Activated naive CD8-positive, alpha-beta T cell treated with anti-CD3 and anti-CD28 coated beads, Interleukin-2, amount 10 ng/mL, durations not matched to agents 7 days and 5 days (primary cell): ENCODE results near the gene LIPT2. TPM values are rescaled to one million over a fixed set of nuclear protein-coding genes. Genes with fewer than 3 reads are reported as not detected.

Experiments
- ATAC-seq: fragments of 150-1000 bp; cut with Tn5 transposase; one replicate; pipeline ENCODE4 v1.10.0; 2021; ENCODE audit warnings: low read depth, moderate library complexity
- POLR2A ChIA-PET: fragments of 350-600 bp; sonication (Branson Sonifier 250); formaldehyde crosslinking; loops from one replicate; lab custom pipeline; 2021; ENCODE audit warnings: antibody characterized with exemption; lab: Charles Lee
- DNase-seq: peaks from one replicate; pipeline ENCODE4 v3.0.0; 2021
- H3K27ac Mint-ChIP-seq: one replicate; pipeline ENCODE4 v1.8.0; 2022; ENCODE audit warnings: mild to moderate bottlenecking, mixed read lengths
- H3K27me3 Mint-ChIP-seq: one replicate; pipeline ENCODE4 v1.8.0; 2022; ENCODE audit warnings: mild to moderate bottlenecking, moderate library complexity, mixed read lengths
- H3K36me3 Mint-ChIP-seq: one replicate; pipeline ENCODE4 v1.8.0; 2021; ENCODE audit warnings: mild to moderate bottlenecking, mixed read lengths
- H3K4me1 Mint-ChIP-seq: one replicate; pipeline ENCODE4 v1.8.0; 2021; ENCODE audit warnings: mixed read lengths
- H3K4me3 Mint-ChIP-seq: one replicate; pipeline ENCODE4 v1.8.0; 2022; ENCODE audit warnings: mild to moderate bottlenecking, moderate library complexity, mixed read lengths
- H3K9me3 Mint-ChIP-seq: one replicate; pipeline ENCODE4 v1.8.0; 2021; ENCODE audit warnings: mixed read lengths
- total RNA-seq, 2 experiments: library from RNA; stranded (reverse); gene quantifications; one replicate each; pipeline ENCODE4 v1.2.3, GENCODE V29; 2021

The LIPT2 gene
- total RNA-seq, 2 experiments from 2014 or later: 3.1 to 6.7 TPM

DNA sequence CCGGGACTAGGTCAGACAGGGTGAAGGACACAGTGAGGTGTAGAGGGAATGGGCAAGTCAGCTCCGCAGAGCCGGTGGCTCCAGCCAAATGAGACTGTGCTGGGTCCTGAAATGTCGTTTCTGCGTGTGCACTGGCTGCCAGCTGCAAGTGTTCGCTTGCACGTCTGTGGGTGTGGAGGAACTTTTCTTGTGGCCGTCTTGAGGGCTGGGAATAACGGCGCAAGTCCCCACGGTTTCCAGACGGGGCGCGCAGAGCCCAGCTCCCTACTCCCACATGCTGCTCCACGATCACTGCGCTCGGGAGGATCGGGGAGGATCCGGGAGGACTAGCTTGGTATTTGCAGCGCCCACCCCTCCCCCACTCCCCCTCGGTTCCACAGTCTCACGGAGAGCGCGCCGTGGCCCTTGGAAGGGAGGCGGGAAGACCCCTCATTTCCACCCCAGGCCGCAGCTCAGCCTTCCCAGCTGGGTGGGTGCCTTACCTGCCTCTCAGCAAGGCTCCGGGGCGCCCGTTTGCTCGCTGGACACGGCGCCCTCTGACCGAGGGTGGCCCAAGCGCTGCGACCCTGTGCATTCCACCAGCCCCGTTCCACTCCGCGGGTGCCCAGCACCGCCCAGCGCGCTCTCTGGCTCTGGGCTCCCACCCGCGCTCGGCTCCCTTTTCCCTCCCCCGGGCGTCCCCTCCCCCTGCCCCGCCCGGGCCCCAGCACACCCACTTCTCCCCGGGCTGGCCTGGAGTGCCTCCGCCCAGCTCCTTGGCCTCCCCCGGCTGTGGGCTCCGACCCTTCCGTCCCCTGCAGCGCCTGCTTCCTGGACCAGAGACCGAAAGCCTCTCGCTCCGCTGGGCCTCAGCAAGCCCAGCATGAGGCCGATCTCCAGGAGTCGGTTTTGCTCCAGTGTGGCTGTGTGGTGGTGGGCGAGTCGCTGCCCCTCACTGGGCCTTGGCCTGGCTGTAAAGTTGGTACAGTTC, 26.3 kb downstream of the LIPT2 start, which contains the start of gene KCNE3:
Gene KCNE3 (minus strand): TSS at position 634 of the 970 bp plus-strand sequence. CDS start 9,986 bp downstream, outside the sequence.
- H3K27ac Mint-ChIP-seq: no peak within 1 kb of the TSS
- H3K4me3 Mint-ChIP-seq: no peak within 1 kb of the TSS
- no peaks in the 10 kb centered on the region for H3K9me3 Mint-ChIP-seq
- no peaks in the 10 kb centered on the region for H3K36me3 Mint-ChIP-seq
- DNase-seq (no peak), ATAC-seq (no peak)
- peaks cover 36% of the 10 kb centered on the region for H3K27me3 Mint-ChIP-seq
- POLR2A ChIA-PET: no interaction called here
- peaks cover 5% of the 10 kb centered on the region for H3K4me1 Mint-ChIP-seq

DNA sequence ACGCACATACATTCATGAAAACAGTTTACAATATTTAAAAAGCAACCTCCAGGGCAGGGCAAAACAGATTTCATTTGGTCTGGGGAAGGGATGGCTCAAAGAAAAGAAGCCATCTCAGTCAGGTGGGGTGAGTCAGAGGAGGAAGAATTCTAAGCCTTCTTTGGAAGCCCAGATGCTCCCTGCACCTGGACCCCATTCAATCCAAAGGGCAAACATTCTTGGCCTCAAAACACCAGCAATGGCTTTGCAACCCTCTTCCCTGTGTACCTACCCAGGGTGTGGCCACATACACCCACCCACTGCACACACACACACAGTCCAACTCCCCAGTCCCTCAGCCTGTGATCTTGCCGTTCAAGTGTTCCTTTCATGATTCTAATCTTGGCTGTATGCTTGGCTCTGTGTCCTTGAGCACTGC, 28.2 kb downstream of the LIPT2 start:
- Mint-ChIP-seq H3K9me3 (no peaks in the 10 kb centered on the region), H3K4me3 (no peak overlapping the region), H3K27ac (no peak overlapping the region), H3K4me1 (no peaks in the 10 kb centered on the region), H3K36me3 (no peaks in the 10 kb centered on the region), H3K27me3 (peaks cover 36% of the 10 kb centered on the region)
- POLR2A ChIA-PET: no interaction called here
- ATAC-seq: no peak
- no peak for DNase-seq

DNA sequence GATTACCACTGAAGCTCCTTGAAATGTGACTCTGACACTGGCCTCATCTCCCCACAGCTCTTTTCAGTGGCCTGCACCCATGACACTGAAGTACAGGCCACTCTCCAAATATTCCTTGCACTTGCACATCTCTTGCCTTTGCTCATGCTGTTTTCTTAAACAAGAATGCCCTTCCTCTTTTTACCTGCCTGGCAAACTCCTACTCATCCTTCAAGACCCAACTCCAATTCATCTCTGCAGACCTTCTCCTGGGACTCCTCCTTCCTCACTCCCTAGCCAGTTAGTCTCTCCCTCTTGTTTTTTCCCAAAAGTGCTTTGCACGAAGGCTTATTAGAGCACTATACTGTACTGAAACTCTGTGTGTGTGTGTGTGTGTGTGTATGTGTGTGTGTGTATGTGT, 28.8 kb downstream of the LIPT2 start:
- POLR2A ChIA-PET: no interaction called here
- DNase-seq (no peak), ATAC-seq (no peak)
- peaks cover 36% of the 10 kb centered on the region for H3K27me3 Mint-ChIP-seq
- H3K4me3 Mint-ChIP-seq: no peak overlapping the region
- no peaks in the 10 kb centered on the region for H3K9me3 Mint-ChIP-seq
- H3K27ac Mint-ChIP-seq: no peak overlapping the region
- no peaks in the 10 kb centered on the region for H3K4me1 Mint-ChIP-seq
- no peaks in the 10 kb centered on the region for H3K36me3 Mint-ChIP-seq

- Mint-ChIP-seq H3K36me3 (no peaks in the 10 kb centered on the region), H3K9me3 (no peaks in the 10 kb centered on the region), H3K27ac (no peak overlapping the region), H3K27me3 (peaks cover 30% of the 10 kb centered on the region), H3K4me1 (no peaks in the 10 kb centered on the region), H3K4me3 (no peak overlapping the region)
- DNase-seq (no peak), ATAC-seq (no peak)
- POLR2A ChIA-PET: no interaction called here
Measured at GRCh38 chr11:74463216-74463615, 30.3 kb downstream of the LIPT2 start.

- H3K27ac Mint-ChIP-seq: no peak overlapping the region
- no peaks in the 10 kb centered on the region for H3K4me1 Mint-ChIP-seq
- no peaks in the 10 kb centered on the region for H3K36me3 Mint-ChIP-seq
- DNase-seq: no peak
- H3K4me3 Mint-ChIP-seq: no peak overlapping the region
- no peaks in the 10 kb centered on the region for H3K9me3 Mint-ChIP-seq
- ATAC-seq: no peak
- H3K27me3 Mint-ChIP-seq: peaks cover 24% of the 10 kb centered on the region
- POLR2A ChIA-PET: no interaction called here
Measured at GRCh38 chr11:74462631-74463030, 30.9 kb downstream of the LIPT2 start.

DNA sequence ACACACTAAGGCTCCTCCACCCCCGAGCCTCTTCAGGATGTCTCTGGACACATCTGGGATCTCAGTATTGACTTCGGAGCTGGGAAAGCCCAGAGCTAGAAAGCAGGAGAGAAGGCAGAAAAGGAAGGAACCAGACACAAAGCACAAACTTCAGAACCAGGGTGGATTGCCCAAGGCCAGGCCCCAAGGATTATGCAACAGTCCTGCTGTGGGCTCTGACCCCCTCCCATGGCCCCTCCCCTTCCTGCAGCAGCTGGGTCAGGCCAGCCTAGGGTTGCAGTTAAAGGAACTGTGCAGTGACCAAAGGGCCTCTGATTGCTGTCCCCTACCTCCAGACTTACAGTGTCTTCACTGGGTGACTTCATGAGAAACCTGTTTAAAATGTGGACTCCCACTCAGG, 31.5 kb downstream of the LIPT2 start:
- Mint-ChIP-seq H3K27ac (no peak overlapping the region), H3K4me3 (no peak overlapping the region), H3K36me3 (no peaks in the 10 kb centered on the region), H3K4me1 (no peaks in the 10 kb centered on the region), H3K27me3 (peaks cover 23% of the 10 kb centered on the region), H3K9me3 (no peaks in the 10 kb centered on the region)
- no peak for DNase-seq
- POLR2A ChIA-PET: no interaction called here
- no peak for ATAC-seq

DNA sequence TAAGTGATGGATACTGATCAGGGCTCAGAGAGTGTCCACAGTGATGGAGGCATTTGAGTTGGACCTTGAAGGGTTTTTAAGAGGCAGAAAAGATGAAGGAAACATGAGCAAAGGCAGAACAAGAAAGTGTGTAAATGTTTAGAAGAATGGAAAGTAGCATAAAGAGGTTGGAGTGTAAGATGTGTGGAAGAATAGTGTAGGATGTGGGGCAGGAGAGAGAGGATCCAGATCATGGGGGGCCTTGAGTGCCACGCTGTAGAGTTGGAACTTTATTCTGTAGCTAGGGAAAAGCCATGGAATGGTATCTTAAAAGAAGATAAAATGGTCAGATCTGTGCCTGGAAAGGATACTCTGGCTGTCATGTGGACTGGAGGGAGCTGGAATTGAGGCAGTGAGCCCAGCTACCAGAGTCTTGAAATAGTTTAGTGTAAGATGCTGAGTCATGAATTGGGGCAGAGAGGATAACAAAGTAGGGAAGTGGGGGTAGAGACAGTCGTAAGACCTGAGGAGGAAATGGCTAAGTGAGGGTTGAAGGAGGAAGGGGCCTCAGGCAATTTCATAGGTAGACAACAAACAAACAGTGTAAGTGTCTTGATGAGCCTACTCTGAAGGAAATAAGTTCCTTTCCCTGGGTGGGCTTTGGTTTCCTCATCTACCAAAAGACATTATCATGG, 32.9 kb downstream of the LIPT2 start:
- H3K27ac Mint-ChIP-seq: no peak overlapping the region
- no peak overlapping the region for H3K4me3 Mint-ChIP-seq
- ATAC-seq (no peak), DNase-seq (no peak)
- POLR2A ChIA-PET: no interaction called here
- no peaks in the 10 kb centered on the region for H3K9me3 Mint-ChIP-seq
- H3K4me1 Mint-ChIP-seq: no peaks in the 10 kb centered on the region
- peaks cover 11% of the 10 kb centered on the region for H3K27me3 Mint-ChIP-seq
- no peaks in the 10 kb centered on the region for H3K36me3 Mint-ChIP-seq

- no peak for DNase-seq
Measured at GRCh38 chr11:74460065-74460464, 33.5 kb downstream of the LIPT2 start.

DNA sequence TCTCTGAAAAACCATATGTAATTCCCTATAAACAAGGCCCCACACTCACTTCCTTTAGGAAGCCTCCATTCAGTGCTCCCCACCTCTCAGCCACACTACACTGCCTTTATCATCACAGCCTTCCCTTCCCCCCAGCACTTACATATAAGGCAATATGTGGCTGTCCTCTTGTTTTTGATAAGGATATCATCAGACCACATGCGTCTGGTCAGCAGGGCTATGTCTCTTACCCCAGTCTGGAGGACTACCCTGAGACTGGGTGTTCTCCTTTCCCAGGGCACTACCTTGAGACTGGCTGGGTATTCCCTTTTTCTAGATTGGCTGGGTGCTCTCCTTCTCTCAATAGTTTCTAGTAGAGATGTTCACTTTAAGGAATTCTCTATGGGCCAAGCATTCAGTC, 33.9 kb downstream of the LIPT2 start:
- H3K36me3 Mint-ChIP-seq: no peaks in the 10 kb centered on the region
- H3K9me3 Mint-ChIP-seq: no peaks in the 10 kb centered on the region
- ATAC-seq (no peak), DNase-seq (no peak)
- peaks cover 8% of the 10 kb centered on the region for H3K27me3 Mint-ChIP-seq
- POLR2A ChIA-PET: no interaction called here
- no peak overlapping the region for H3K4me3 Mint-ChIP-seq
- H3K27ac Mint-ChIP-seq: no peak overlapping the region
- H3K4me1 Mint-ChIP-seq: no peaks in the 10 kb centered on the region

More at GRCh38 chr11:74460065-74460464, 33.5 kb downstream of the LIPT2 start:
- Mint-ChIP-seq H3K4me1 (no peaks in the 10 kb centered on the region), H3K4me3 (no peak overlapping the region), H3K27ac (no peak overlapping the region), H3K9me3 (no peaks in the 10 kb centered on the region), H3K27me3 (peaks cover 11% of the 10 kb centered on the region), H3K36me3 (no peaks in the 10 kb centered on the region)
- POLR2A ChIA-PET: no interaction called here
- no peak for ATAC-seq

DNA sequence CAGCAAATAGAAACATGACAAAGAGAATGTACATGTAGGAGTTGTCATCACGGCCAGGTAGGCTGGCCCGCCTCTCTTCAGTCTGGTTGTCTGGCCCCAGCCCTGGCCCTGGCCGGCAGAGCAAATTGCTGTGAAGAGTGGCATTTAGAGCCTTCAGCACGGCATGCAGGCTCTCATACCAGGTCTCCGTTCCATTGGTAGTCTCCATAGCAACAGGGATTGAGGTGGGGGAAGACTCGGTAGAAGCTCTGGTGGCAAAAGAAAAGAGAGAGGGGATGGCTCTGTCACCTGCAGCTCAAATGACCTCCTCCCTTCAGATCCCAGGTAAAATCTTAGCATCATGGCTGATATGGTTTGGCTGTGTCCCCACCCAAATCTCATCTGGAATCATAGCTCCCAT, 36.2 kb downstream of the LIPT2 start:
- H3K27ac Mint-ChIP-seq: no peak overlapping the region
- peaks cover 2% of the 10 kb centered on the region for H3K27me3 Mint-ChIP-seq
- POLR2A ChIA-PET: no interaction called here
- no peak for ATAC-seq
- no peaks in the 10 kb centered on the region for H3K36me3 Mint-ChIP-seq
- DNase-seq: no peak
- H3K4me3 Mint-ChIP-seq: no peak overlapping the region
- peaks cover 1% of the 10 kb centered on the region for H3K4me1 Mint-ChIP-seq
- no peaks in the 10 kb centered on the region for H3K9me3 Mint-ChIP-seq

DNA sequence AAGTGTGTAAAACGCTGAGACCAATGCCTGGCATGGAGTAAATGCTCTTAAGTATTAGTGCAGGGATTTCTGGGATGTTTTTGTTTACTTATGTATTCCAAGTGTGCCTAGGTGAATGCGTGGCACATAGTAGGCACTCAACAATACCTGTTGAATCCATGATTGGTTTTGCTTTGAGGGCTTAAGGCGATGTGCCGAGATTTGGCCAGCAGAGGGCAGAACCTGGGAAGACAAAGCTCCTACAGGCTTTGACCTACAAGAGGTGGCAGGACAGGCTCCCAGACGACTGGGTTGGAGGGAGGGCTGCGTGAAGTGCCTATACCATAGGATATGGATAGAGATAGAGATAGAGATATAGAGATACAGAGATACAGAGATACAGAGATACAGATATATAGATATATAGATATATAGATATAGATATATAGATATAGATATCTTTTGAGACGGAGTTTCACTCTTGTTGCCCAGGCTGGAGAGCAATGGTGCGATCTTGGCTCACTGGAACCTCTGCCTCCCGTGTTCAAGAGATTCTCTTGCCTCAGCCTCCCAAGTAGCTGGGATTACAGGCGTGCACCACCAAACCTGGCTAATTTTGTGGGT, 40.0 kb downstream of the LIPT2 start:
- Mint-ChIP-seq H3K4me1 (peaks cover 3% of the 10 kb centered on the region), H3K27ac (no peak overlapping the region), H3K36me3 (no peaks in the 10 kb centered on the region), H3K27me3 (peaks cover 2% of the 10 kb centered on the region), H3K4me3 (no peak overlapping the region), H3K9me3 (no peaks in the 10 kb centered on the region)
- peak; percentile 63 for DNase-seq
- POLR2A ChIA-PET: no interaction called here
- ATAC-seq: peak; percentile 54

DNA sequence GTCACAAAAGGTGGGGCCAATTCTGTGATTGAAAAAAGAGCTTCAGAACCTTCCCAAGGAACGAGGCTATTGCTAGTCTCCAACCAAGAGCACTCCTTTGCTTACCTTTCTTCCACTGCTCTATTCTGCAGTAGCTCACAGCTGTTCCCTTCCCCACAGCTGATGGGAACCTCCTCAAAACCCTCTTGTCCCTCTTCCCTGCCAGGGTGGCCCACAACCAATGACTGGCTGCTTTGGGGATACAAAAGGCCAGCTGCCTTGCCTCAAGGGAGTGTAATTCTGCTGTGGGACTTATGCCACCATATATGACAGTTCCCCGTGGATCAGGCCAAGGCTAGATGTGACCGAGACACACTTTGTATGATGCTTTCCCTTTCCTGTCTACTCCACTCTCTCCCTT, 41.2 kb downstream of the LIPT2 start:
- no peak for ATAC-seq

GRCh38 chr11:74450318-74450717, 43.2 kb downstream of the LIPT2 start:
- Mint-ChIP-seq H3K4me3 (no peak overlapping the region), H3K4me1 (peaks cover 3% of the 10 kb centered on the region), H3K36me3 (no peaks in the 10 kb centered on the region), H3K27ac (no peak overlapping the region), H3K9me3 (no peaks in the 10 kb centered on the region), H3K27me3 (peaks cover 2% of the 10 kb centered on the region)
- ATAC-seq (no peak), DNase-seq (no peak)
- POLR2A ChIA-PET: interaction anchor here (1.6 kb wide), 1 partner anchor 61 kb away, joined by 4 read pairs; no protein-coding TSS in a partner anchor

More for the DNA sequence above, 41.2 kb downstream of the LIPT2 start:
- Mint-ChIP-seq H3K4me1 (peaks cover 3% of the 10 kb centered on the region), H3K27me3 (peaks cover 2% of the 10 kb centered on the region), H3K9me3 (no peaks in the 10 kb centered on the region), H3K27ac (no peak overlapping the region), H3K36me3 (no peaks in the 10 kb centered on the region), H3K4me3 (no peak overlapping the region)
- POLR2A ChIA-PET: no interaction called here
- DNase-seq: no peak
